Motor neuron (in vitro differentiated cells): ENCODE results near the gene KRTAP12-1. TPM values are rescaled to one million over a fixed set of nuclear protein-coding genes. Genes with fewer than 3 reads are reported as not detected.

ENCODE experiments used
- ATAC-seq, 8 experiments: fragments of 200-7000 bp; cut with Tn5 transposase; replicated peaks in 6 of 8; 2 replicates each; pipeline ENCODE4 v1.8.0; 2021; ENCODE audit warnings: mild to moderate bottlenecking in 8 of 8, moderate library complexity in 8 of 8
- H3K27ac ChIP-seq, 2 donors: fragments of 250-450 bp; sonication (Bioruptor Pico); 2 replicates each; pipeline ENCODE4 v1.9.0; 2021; ENCODE audit warnings: antibody characterized with exemption in 2 of 2, mild to moderate bottlenecking in 2 of 2, moderate library complexity in 1 of 2
- H3K4me1 ChIP-seq, 2 donors: fragments of 250-450 bp; sonication (Bioruptor Pico); replicated peaks in 1 of 2; 2 replicates each; pipeline ENCODE4 v1.6.1; 2021; ENCODE audit warnings: antibody characterized with exemption in 2 of 2, mild to moderate bottlenecking in 2 of 2, moderate library complexity in 1 of 2
- H3K4me3 ChIP-seq, 5 donors: fragments of 250-450 bp; sonication (Bioruptor Pico); 2 replicates each; pipeline ENCODE4 v1.9.0; 2021; ENCODE audit warnings: antibody characterized with exemption in 5 of 5, mild to moderate bottlenecking in 5 of 5, moderate library complexity in 4 of 5
- WGBS, 10 experiments: fragments of 450-650 bp; shearing (Covaris generic); methylation state at CpG; one replicate each; pipeline ENCODE4 v1.0.0; 2022; 5-methylcytosine and 5-hydroxymethylcytosine counted together
- in situ Hi-C, 9 experiments: fragments of 400-800 bp; cut with MboI; loops; one replicate each; pipeline ENCODE4 v1.15.0; 2021; ENCODE audit warnings: low sequenced_read_pairs in 9 of 9, low pct_unique_long_range_greater_than_20kb in 2 of 9; ENCODE audit not compliant: unreplicated experiment in 9 of 9
- total RNA-seq, 8 experiments: library from RNA; unstranded; fragments of 300-600 nt; gene quantifications; 2 replicates each; pipeline versions ENCODE4 v1.2.3 to v1.2.4, GENCODE V29; 2022

Gene KRTAP12-1
- total RNA-seq, 8 experiments from 2014 or later, result 0.90 TPM; not detected in 7

- ATAC-seq, result peak in 5 of 8 experiments; percentile 75 to 95 (median 93)
- Histone ChIP-seq H3K4me1 (no peaks in the 10 kb centered on the region), H3K27ac (no peak within 1 kb of the TSS), H3K4me3 (no peak within 1 kb of the TSS)
- 0 to 60% (median 17%) methylated on average over 1 to 3 of the region's 21 CpGs; no CpG with 5 or more reads in 7 of the 10 experiments for WGBS, 10 experiments
- in situ Hi-C loops, result no loop called here
Measured at GRCh38 chr21:44637018-44637850, 44.7 kb downstream of the KRTAP12-1 start, which contains the start of gene KRTAP10-10. KRTAP10-10 (plus strand) TSS chr21:44637356; CDS start chr21:44637418, 62 bp downstream.

DNA sequence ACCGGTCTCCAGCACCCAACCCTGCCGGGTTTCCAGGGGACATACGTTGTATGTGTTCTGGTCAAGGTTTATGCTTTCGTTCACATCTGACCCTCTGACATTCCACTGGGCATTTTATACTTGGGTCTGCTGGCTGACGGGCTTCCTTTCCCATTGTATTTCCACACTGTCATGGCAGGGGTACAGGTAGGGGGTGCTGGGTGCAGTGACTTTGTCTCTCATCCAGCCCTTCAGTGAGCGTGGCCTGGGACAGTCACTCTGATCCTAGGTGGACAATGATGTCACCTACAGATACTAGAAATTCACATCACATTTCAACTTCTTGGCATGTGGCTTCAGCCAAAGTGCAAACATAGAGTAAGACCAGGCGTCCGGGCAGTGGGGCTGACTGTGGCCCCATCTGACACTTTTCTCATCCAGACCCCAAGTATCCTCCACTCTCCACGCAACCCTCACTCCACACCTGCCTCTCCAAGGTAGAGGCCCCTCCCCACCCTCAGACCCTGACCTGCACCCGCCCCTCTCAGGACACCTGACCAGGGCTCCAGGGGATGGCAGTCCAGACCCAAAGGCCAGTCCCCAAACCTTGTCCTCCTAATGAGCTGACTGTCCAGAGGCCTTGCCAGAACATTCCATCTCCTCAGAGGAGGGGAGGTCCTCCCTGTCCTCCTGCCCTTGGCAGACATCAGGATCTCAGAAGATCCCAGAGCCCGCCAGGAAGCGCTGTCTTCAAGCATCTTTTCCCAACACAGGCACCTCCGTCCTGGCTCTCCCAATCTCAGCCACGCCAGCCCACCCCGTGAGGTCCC lies 45.5 kb downstream of the KRTAP12-1 start:
- Histone ChIP-seq H3K4me1 (no peaks in the 10 kb centered on the region), H3K4me3 (no peak overlapping the region), H3K27ac (no peak overlapping the region)
- WGBS, 10 experiments, result 16 to 100% (median 79%) methylated on average over 2 to 6 of the region's 15 CpGs; no CpG with 5 or more reads in 3 of the 10 experiments
- ATAC-seq, result no peak
- in situ Hi-C loops, result no loop called here

DNA sequence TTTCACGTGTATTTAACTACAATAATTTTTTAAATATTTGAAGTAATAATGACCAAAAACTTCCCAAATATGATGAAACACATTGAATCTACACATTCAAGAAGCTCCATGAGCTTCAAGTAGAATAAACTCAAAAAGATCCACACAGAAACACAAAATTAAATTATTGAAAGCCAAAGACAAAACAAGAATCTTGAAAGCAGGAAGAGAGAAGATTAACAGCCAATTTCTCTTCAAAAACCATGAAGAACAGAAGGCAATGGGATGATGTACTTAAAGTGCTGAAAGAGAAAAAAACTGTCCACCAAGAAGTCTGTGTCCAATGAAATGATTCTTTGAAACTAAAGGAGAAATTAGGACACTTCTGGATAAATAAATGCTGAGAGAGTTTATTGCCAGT lies 49.9 kb downstream of the KRTAP12-1 start:
- no peak for ATAC-seq
- WGBS, 10 experiments, result 20 to 100% (median 75%) methylated on average over 1 of the region's 1 CpG; no CpG with 5 or more reads in 1 of the 10 experiments
- in situ Hi-C loops, result no loop called here
- Histone ChIP-seq H3K4me3 (no peak overlapping the region), H3K4me1 (no peaks in the 10 kb centered on the region), H3K27ac (no peak overlapping the region)

Other genes starting within 250 kb of the KRTAP12-1 start
- 1 to 10 TPM in 5 of 8 experiments, under 1 TPM in 3; 0.18 to 4.8 (median 2.6) TPM for gene LRRC3, start 226.7 kb downstream of the KRTAP12-1 start, total RNA-seq
- gene KRTAP10-1, start 142.0 kb downstream of the KRTAP12-1 start, total RNA-seq, result 1 to 10 TPM in 1 of 8 experiments, under 1 TPM in 2, not detected in 5; 0.18 to 1.1 (median 0.25) TPM
- 1 to 10 TPM in 1 of 8 experiments, under 1 TPM in 3, not detected in 4; 0.17 to 1.1 (median 0.47) TPM for gene KRTAP10-2, start 130.7 kb downstream of the KRTAP12-1 start, total RNA-seq
- gene KRTAP10-3, start 123.4 kb downstream of the KRTAP12-1 start, total RNA-seq, result 1 to 10 TPM in 1 of 8 experiments, under 1 TPM in 4, not detected in 3; 0.23 to 1.1 (median 0.46) TPM
- gene KRTAP10-4, start 108.4 kb downstream of the KRTAP12-1 start, total RNA-seq, result under 1 TPM in 3 of 8 experiments, not detected in 5; 0.41 to 1.00 (median 0.87) TPM
- gene KRTAP10-5, start 101.6 kb downstream of the KRTAP12-1 start, total RNA-seq, result 1 to 10 TPM in 1 of 8 experiments, under 1 TPM in 3, not detected in 4; 0.17 to 1.1 (median 0.43) TPM
- under 1 TPM in 4 of 8 experiments, not detected in 4; 0.23 to 0.71 (median 0.35) TPM for gene KRTAP10-6, start 89.7 kb downstream of the KRTAP12-1 start, total RNA-seq
- gene KRTAP10-7, start 81.6 kb downstream of the KRTAP12-1 start, total RNA-seq, result under 1 TPM in 3 of 8 experiments, not detected in 5; 0.13 to 0.47 (median 0.20) TPM
- under 1 TPM in 4 of 8 experiments, not detected in 4; 0.41 to 0.67 (median 0.44) TPM for gene KRTAP10-8, start 70.1 kb downstream of the KRTAP12-1 start, total RNA-seq
- 1 to 10 TPM in 1 of 8 experiments, under 1 TPM in 4, not detected in 3; 0.18 to 1.0 (median 0.46) TPM for gene KRTAP10-9, start 55.1 kb downstream of the KRTAP12-1 start, total RNA-seq
- gene KRTAP10-10, start 44.8 kb downstream of the KRTAP12-1 start, total RNA-seq, result 1 to 10 TPM in 1 of 8 experiments, under 1 TPM in 3, not detected in 4; 0.17 to 1.1 (median 0.51) TPM
- under 1 TPM in 2 of 8 experiments, not detected in 6; 0.49 to 0.66 TPM for gene KRTAP10-11, start 35.7 kb downstream of the KRTAP12-1 start, total RNA-seq
- gene KRTAP12-4, start 27.5 kb downstream of the KRTAP12-1 start, total RNA-seq, result not detected
- gene KRTAP12-3, start 24.2 kb downstream of the KRTAP12-1 start, total RNA-seq, result not detected
- not detected for gene KRTAP12-2, start 15.2 kb downstream of the KRTAP12-1 start, total RNA-seq
- gene KRTAP10-12, start 15.0 kb upstream of the KRTAP12-1 start, total RNA-seq, result under 1 TPM in 3 of 8 experiments, not detected in 5; 0.29 to 0.85 (median 0.56) TPM
- under 1 TPM in 7 of 8 experiments, not detected in 1; 0.21 to 0.66 (median 0.31) TPM for gene TSPEAR, start 29.4 kb upstream of the KRTAP12-1 start, total RNA-seq
- 100 to 1,000 TPM in 2 of 8 experiments, 10 to 100 TPM in 6; 32.6 to 142 (median 54.7) TPM for gene UBE2G2, start 119.7 kb upstream of the KRTAP12-1 start, total RNA-seq
- 100 to 1,000 TPM in 1 of 8 experiments, 10 to 100 TPM in 7; 46.6 to 103 (median 56.9) TPM for gene SUMO3, start 135.9 kb upstream of the KRTAP12-1 start, total RNA-seq
- 100 to 1,000 TPM in 3 of 8 experiments, 10 to 100 TPM in 5; 62.1 to 226 (median 85.5) TPM for gene PTTG1IP, start 191.5 kb upstream of the KRTAP12-1 start, total RNA-seq
- under 1 TPM in 5 of 8 experiments, not detected in 3; 0.05 to 0.85 (median 0.56) TPM for gene ITGB2, start 238.7 kb upstream of the KRTAP12-1 start, total RNA-seq